MV-4-11 (cell line): Measurements from ENCODE around the gene IFI6.

Experiments used
- DNase-seq: peaks from one replicate; lab custom pipeline; 2025; lab: John Stamatoyannopoulos, UW

Gene IFI6

GRCh38 chr1:27672750-27673112 lies 739 bp upstream of the IFI6 start:
- DNase-seq: no peak

- no peak for DNase-seq
Observed at GRCh38 chr1:27669876-27670275, 2.1 kb downstream of the IFI6 start.

GRCh38 chr1:27668808-27669723 lies 2.9 kb downstream of the IFI6 start:
- DNase-seq: peak; percentile 12

- no peak for DNase-seq
Observed at GRCh38 chr1:27668121-27668807, 3.7 kb downstream of the IFI6 start.

- peak; percentile 68 for DNase-seq
Observed at GRCh38 chr1:27666791-27667254, 5.2 kb downstream of the IFI6 start.

- no peak for DNase-seq
Observed at GRCh38 chr1:27666294-27666693, 5.7 kb downstream of the IFI6 start.

- no peak for DNase-seq
Observed at GRCh38 chr1:27665016-27665651, 6.9 kb downstream of the IFI6 start.

GRCh38 chr1:27664291-27664690 lies 7.7 kb downstream of the IFI6 start:
- DNase-seq: peak; percentile 22

GRCh38 chr1:27662707-27663393 lies 9.1 kb downstream of the IFI6 start:
- peak; percentile 82 for DNase-seq

GRCh38 chr1:27662261-27662660 lies 9.7 kb downstream of the IFI6 start:
- DNase-seq: no peak

GRCh38 chr1:27661412-27662075 lies 10.4 kb downstream of the IFI6 start:
- DNase-seq: no peak

- peak; percentile 12 for DNase-seq
Observed at GRCh38 chr1:27660300-27660835, 11.6 kb downstream of the IFI6 start.

GRCh38 chr1:27659497-27660299 lies 12.3 kb downstream of the IFI6 start:
- DNase-seq: peak; percentile 80

- DNase-seq: peak; percentile 51
Observed at GRCh38 chr1:27658951-27659496, 13.0 kb downstream of the IFI6 start.

- DNase-seq: peak; percentile 67
Observed at GRCh38 chr1:27656157-27656893, 15.7 kb downstream of the IFI6 start.

GRCh38 chr1:27655151-27655937 lies 16.6 kb downstream of the IFI6 start:
- DNase-seq: peak; percentile 17

- DNase-seq: no peak
Observed at GRCh38 chr1:27652111-27652864, 19.7 kb downstream of the IFI6 start.
